Activated T-cell treated with anti-CD3 and anti-CD28 coated beads for 1 hour (primary cell): ENCODE results near the gene C11orf52.
"Not testable (repeated sequence)": the region's sequence is repeated elsewhere in the genome, so short reads cannot be mapped to it uniquely, and the experiment has no call there.

ENCODE experiments used
- DNase-seq: peaks from one replicate; pipeline ENCODE4 v3.0.0-alpha.2; 2020; ENCODE audit warnings: low read depth

Gene C11orf52

GRCh38 chr11:111913031-111913861 is 5.5 kb upstream of the C11orf52 start:
- no peak for DNase-seq

GRCh38 chr11:111913997-111914396 is 4.7 kb upstream of the C11orf52 start:
- no peak for DNase-seq

GRCh38 chr11:111916768-111917167 is 1.9 kb upstream of the C11orf52 start:
- no peak for DNase-seq

- DNase-seq: no peak
These were observed 1.4 kb upstream of the C11orf52 start for GRCh38 chr11:111917312-111917711.

- no peak for DNase-seq
These were observed 925 bp upstream of the C11orf52 start for GRCh38 chr11:111917788-111918187.

GRCh38 chr11:111920908-111921307 is 2.2 kb downstream of the C11orf52 start:
- no peak for DNase-seq

GRCh38 chr11:111921541-111922230 is 3.0 kb downstream of the C11orf52 start:
- no peak for DNase-seq

- no peak for DNase-seq
These were observed 4.1 kb downstream of the C11orf52 start for GRCh38 chr11:111922803-111923202.

- no peak for DNase-seq
These were observed 4.7 kb downstream of the C11orf52 start for GRCh38 chr11:111923351-111923788.

- no peak for DNase-seq
These were observed 5.2 kb downstream of the C11orf52 start for GRCh38 chr11:111923951-111924350.

GRCh38 chr11:111925953-111926352 is 7.2 kb downstream of the C11orf52 start:
- no peak for DNase-seq

GRCh38 chr11:111926505-111927391 is 8.0 kb downstream of the C11orf52 start:
- DNase-seq: peak; percentile 90

GRCh38 chr11:111930472-111930871 is 11.8 kb downstream of the C11orf52 start:
- no peak for DNase-seq

- no peak for DNase-seq
These were observed 13.9 kb downstream of the C11orf52 start for GRCh38 chr11:111932611-111932950.

- DNase-seq: not testable (repeated sequence)
These were observed 14.5 kb downstream of the C11orf52 start for GRCh38 chr11:111933176-111933575.

GRCh38 chr11:111933872-111934271 is 15.2 kb downstream of the C11orf52 start:
- DNase-seq: no peak

GRCh38 chr11:111934306-111934705 is 15.6 kb downstream of the C11orf52 start:
- no peak for DNase-seq

GRCh38 chr11:111935317-111936039 is 16.8 kb downstream of the C11orf52 start:
- DNase-seq: no peak

GRCh38 chr11:111936040-111936540 is 17.4 kb downstream of the C11orf52 start:
- DNase-seq: no peak

- no peak for DNase-seq
These were observed 18.7 kb downstream of the C11orf52 start for GRCh38 chr11:111937461-111937769.

GRCh38 chr11:111937844-111938243 is 19.1 kb downstream of the C11orf52 start:
- no peak for DNase-seq

- no peak for DNase-seq
These were observed 20.0 kb downstream of the C11orf52 start for GRCh38 chr11:111938687-111939160.
